BLaER1 treated with 17β-estradiol and CSF1 and Interleukin-3, amounts not matched to agents 10 nM and 100 nM (cell line): ENCODE data around the gene OR4D2.

Experiments used
- H3K27ac ChIP-seq, 11 experiments: shearing (Covaris generic); formaldehyde crosslinking; 2 replicates each; pipeline ENCODE4 v1.8.1; 2022
- H3K27me3 ChIP-seq, 11 experiments: shearing (Covaris generic); formaldehyde crosslinking; 2 replicates each; pipeline ENCODE4 v1.8.1; 2022
- H3K36me3 ChIP-seq, 11 experiments: shearing (Covaris generic); formaldehyde crosslinking; 2 replicates each; pipeline ENCODE4 v1.8.1; 2022
- H3K4me1 ChIP-seq, 10 experiments: shearing (Covaris generic); formaldehyde crosslinking; 2 replicates each; pipeline ENCODE4 v1.8.1; 2022
- H3K4me2 ChIP-seq, 11 experiments: shearing (Covaris generic); formaldehyde crosslinking; 2 replicates each; pipeline ENCODE4 v1.8.1; 2022
- H3K4me3 ChIP-seq, 10 experiments: shearing (Covaris generic); formaldehyde crosslinking; 2 replicates each; pipeline ENCODE4 v1.8.1; 2022
- H3K9ac ChIP-seq, 11 experiments: shearing (Covaris generic); formaldehyde crosslinking; 2 replicates each; pipeline ENCODE4 v1.8.1; 2022
- H3K9me3 ChIP-seq, 11 experiments: shearing (Covaris generic); formaldehyde crosslinking; replicated peaks in 1 of 11; 2 replicates each; pipeline ENCODE4 v1.8.1; 2022
- H4K20me1 ChIP-seq, 11 experiments: shearing (Covaris generic); formaldehyde crosslinking; 2 replicates each; pipeline ENCODE4 v1.8.1; 2022
- Cebpa-rat ChIP-seq, 11 experiments: shearing (Covaris generic); IDR thresholded peaks; 2 replicates each; pipeline ENCODE4 v1.8.1; 2022

Gene OR4D2

DNA sequence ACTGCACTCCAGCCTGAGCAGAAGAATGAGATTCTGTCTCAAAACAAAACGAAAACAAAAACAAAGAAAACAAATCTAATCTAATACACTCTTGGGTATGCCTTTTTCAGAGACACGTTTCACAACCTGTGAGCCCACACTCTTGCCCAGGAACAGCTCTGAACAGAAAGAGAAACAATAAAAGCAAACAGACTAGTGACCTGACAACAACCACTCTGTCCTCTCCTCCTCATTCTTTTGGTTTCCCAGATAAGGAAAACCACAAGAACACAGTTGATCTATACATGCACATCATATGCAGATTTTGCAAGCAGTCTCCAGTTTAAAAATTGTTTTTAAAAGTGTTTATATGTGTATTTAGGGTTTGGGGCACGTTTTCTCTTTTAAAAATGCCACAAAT lies 51.0 kb downstream of the OR4D2 start:
- H3K36me3 ChIP-seq: peaks cover 0 to 21% (median 4%) of the 10 kb centered on the region in 11 experiments; a peak in 8 of 22 replicates
- TF ChIP-seq Cebpa-rat (IDR thresholded peaks at IDR 0.05): no peak

DNA sequence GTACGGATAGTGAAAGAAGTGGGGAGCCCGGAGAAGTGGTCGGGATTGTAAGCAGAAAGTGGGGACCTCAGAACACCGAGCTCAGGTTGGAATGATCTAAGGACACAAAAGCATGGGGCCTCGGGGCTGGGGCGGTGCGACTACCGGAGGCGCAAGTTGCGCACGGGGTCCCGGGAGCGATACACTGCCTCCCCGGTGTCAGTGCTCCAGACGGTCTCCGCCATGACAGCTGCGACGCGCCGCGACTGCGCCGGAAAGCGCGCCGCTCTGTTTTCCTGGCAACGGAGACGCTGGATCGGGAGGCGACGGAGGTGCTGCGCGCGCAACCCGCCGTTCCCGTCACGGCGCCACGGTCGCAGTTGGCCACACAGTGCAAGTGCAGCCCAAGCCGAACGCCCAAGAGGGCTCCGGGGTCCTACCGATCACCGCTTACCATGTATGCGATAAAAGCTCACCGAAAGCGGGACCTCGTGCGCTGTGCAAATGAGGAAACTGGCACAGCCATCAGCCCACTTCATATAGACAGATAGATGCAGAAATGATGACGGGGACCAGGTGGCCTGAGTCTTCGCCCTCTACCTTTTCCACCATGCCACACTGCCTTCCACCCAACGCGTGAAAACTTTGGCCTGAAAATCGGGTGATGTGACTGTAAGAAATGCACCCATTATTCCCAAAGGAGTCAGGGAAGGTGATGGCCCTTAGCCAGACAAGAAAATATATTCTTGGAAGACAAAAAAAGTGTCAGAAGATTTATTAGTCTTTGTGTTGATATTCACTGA lies 52.4 kb downstream of the OR4D2 start, which contains the start of gene MKS1:
Gene MKS1, minus strand, starts transcription at position 249 of the 782 bp plus-strand sequence. Its CDS starts 25 bp downstream, at position 224.
- Histone ChIP-seq H3K27ac (peak within 1 kb of the TSS; percentile 63 to 85 (median 76)), H4K20me1 (no peaks in the 10 kb centered on the region)
- TF ChIP-seq Cebpa-rat (IDR thresholded peaks at IDR 0.05): no peak

More for the DNA sequence above, 51.0 kb downstream of the OR4D2 start:
- Histone ChIP-seq H3K4me1 (peaks cover 10 to 22% (median 15%) of the 10 kb centered on the region in 10 experiments), H3K27ac (no peak overlapping the region), H3K4me3 (no peak overlapping the region), H4K20me1 (no peaks in the 10 kb centered on the region), H3K9me3 (no peaks in the 10 kb centered on the region), H3K4me2 (0 out of 22 replicates have a peak overlapping the region, but pooled peaks of 1 of the 11 experiments have one; percentile 89), H3K27me3 (no peaks in the 10 kb centered on the region), H3K9ac (no peak overlapping the region)

DNA sequence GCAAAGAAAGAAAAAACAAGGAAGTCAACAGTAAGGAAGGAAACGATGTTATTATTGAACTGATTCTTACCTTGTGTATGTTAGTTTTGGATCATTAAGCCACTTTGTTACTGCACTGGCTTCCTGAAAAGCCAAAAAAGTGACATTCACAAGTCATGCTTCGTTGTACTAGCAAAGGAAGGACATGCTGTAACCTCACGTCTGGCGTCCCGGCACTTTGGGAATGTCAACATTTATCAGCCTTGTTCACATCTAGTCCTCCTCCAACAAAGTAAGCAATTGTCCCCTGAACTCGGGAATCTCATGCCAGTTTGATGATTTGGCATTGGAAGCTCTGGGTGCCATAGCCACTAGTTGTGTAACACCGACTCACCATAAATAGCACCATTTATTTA lies 53.0 kb downstream of the OR4D2 start:
- Histone ChIP-seq H3K27me3 (no peaks in the 10 kb centered on the region), H3K4me1 (peaks cover 10 to 30% (median 23%) of the 10 kb centered on the region in 10 experiments), H3K27ac (peak overlapping the region in 10 of 11 experiments; percentile 60 to 85 (median 74); a peak in 19 of 22 replicates), H4K20me1 (no peaks in the 10 kb centered on the region), H3K4me3 (peak overlapping the region; percentile 57 to 77 (median 68)), H3K4me2 (peak overlapping the region; percentile 73 to 94 (median 83)), H3K36me3 (peaks cover 0 to 6% (median 0%) of the 10 kb centered on the region in 11 experiments; a peak in 4 of 22 replicates), H3K9ac (peak overlapping the region in 10 of 11 experiments; percentile 73 to 83 (median 80); a peak in 14 of 22 replicates), H3K9me3 (no peaks in the 10 kb centered on the region)
- TF ChIP-seq Cebpa-rat (IDR thresholded peaks at IDR 0.05): no peak

More for the DNA sequence above, 52.4 kb downstream of the OR4D2 start, which contains the start of gene MKS1:
- no peaks in the 10 kb centered on the region for H3K27me3 ChIP-seq
- peaks cover 10 to 24% (median 20%) of the 10 kb centered on the region in 10 experiments for H3K4me1 ChIP-seq
- H3K4me2 ChIP-seq: peak within 1 kb of the TSS; percentile 74 to 94 (median 85)
- peak within 1 kb of the TSS; percentile 73 to 83 (median 79) for H3K9ac ChIP-seq
- no peaks in the 10 kb centered on the region for H3K9me3 ChIP-seq
- H3K36me3 ChIP-seq: peaks cover 0 to 11% (median 0%) of the 10 kb centered on the region in 11 experiments; a peak in 4 of 22 replicates
- peak within 1 kb of the TSS; percentile 57 to 77 (median 68) for H3K4me3 ChIP-seq
